Breast epithelium (tissue), 4 donors: ENCODE measurements around the gene STON2. TPM values are rescaled to one million over a fixed set of nuclear protein-coding genes. Genes with fewer than 3 reads are reported as not detected.
A peak's percentile ranks its signal among the peaks of the same experiment; 100 is the strongest.
"Not testable (repeated sequence)": the region's sequence is repeated elsewhere in the genome, so short reads cannot be mapped to it uniquely, and the experiment has no call there.

Experiments used
- DNase-seq, 2 donors: peaks; one replicate each; pipeline ENCODE4 v3.0.0-alpha.2; 2019; ENCODE audit warnings: low spot score in 2 of 2
- H3K27ac ChIP-seq, 2 donors: fragments of 200-600 bp; sonication (generic) in 1 of 2; one replicate each; pipeline ENCODE4 v1.5.1; 2016 to 2019; ENCODE audit warnings: mild to moderate bottlenecking in 1 of 2
- H3K27me3 ChIP-seq, 2 donors: fragments of 200-600 bp; sonication (generic) in 1 of 2; one replicate each; pipeline versions ENCODE4 v1.5.1 to v1.6.0; 2017 to 2019; ENCODE audit warnings: control low read depth in 1 of 2, mild to moderate bottlenecking in 1 of 2
- H3K36me3 ChIP-seq: fragments of 200-600 bp; one replicate; pipeline ENCODE4 v1.5.1; 2019
- H3K4me1 ChIP-seq, 2 donors: fragments of 200-600 bp; sonication (generic); one replicate each; pipeline ENCODE4 v1.5.1; 2016 to 2019; ENCODE audit warnings: control low read depth in 1 of 2
- H3K4me3 ChIP-seq, 3 donors: fragments of 200-600 bp; sonication (generic); 1 replicate in 2 of 3; 2 replicates in 1 of 3; pipeline ENCODE4 v1.5.1; 2016 to 2019; ENCODE audit warnings: mild to moderate bottlenecking in 3 of 3, moderate library complexity in 2 of 3
- H3K9me3 ChIP-seq, 2 donors: fragments of 200-600 bp; sonication (generic) in 1 of 2; one replicate each; pipeline ENCODE4 v1.5.1; 2016 to 2019; ENCODE audit warnings: control low read depth in 1 of 2
- POLR2A ChIP-seq: fragments of 450-650 bp; IDR thresholded peaks from one replicate; pipeline ENCODE4 v1.6.1; 2016; ENCODE audit warnings: antibody characterized with exemption, mild to moderate bottlenecking, moderate library complexity
- POLR2AphosphoS5 ChIP-seq, 3 donors: sonication (generic); formaldehyde crosslinking; IDR thresholded peaks; one replicate each; pipeline ENCODE4 v1.6.1; 2017; ENCODE audit warnings: antibody characterized with exemption in 3 of 3
- intact Hi-C: fragments of 100-400 bp; cut with DNase I; formaldehyde crosslinking; loops from one replicate; pipeline ENCODE4 v1.15.1; 2023; ENCODE audit warnings: low total_unique reads
- total RNA-seq, 3 donors: library from RNA; depleted of rRNA; stranded (reverse); fragments of >200 nt; gene quantifications; one replicate each; pipeline ENCODE4 v1.1.0, GENCODE V29; 2016
- TF ChIP-seq, protein P1 (sequence below), 3 donors: fragments of 450-650 bp; IDR thresholded peaks; one replicate each; pipeline ENCODE4 v1.5.1; 2016 to 2017; ENCODE audit warnings: antibody characterized with exemption in 3 of 3, mild to moderate bottlenecking in 3 of 3, moderate library complexity in 3 of 3

Gene STON2
- total RNA-seq, 3 donors from 2014 or later, result 24.6 to 30.2 (median 27.5) TPM

DNA sequence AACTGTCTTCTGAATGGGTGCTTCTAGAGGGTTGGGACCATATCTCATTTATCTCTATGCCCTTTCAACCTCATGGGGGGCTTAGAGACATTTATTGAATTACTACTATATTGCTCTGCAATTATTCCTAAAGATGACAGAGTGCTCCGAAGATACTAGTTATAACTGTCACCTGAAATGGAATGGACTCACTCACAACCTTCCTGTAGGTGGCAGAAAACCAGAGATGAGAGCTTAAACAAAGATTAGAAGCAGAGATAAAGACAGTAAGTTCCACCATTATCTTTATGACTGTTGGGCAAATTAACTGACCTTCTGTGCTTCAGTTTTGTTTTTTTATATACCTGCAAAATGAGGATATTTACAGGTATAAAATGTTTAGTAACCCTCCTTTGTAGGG, 147.8 kb downstream of the STON2 start:
- H3K4me3 ChIP-seq, result no peak overlapping the region
- intact Hi-C loops, result no loop called here
- TF ChIP-seq, protein P1, sequence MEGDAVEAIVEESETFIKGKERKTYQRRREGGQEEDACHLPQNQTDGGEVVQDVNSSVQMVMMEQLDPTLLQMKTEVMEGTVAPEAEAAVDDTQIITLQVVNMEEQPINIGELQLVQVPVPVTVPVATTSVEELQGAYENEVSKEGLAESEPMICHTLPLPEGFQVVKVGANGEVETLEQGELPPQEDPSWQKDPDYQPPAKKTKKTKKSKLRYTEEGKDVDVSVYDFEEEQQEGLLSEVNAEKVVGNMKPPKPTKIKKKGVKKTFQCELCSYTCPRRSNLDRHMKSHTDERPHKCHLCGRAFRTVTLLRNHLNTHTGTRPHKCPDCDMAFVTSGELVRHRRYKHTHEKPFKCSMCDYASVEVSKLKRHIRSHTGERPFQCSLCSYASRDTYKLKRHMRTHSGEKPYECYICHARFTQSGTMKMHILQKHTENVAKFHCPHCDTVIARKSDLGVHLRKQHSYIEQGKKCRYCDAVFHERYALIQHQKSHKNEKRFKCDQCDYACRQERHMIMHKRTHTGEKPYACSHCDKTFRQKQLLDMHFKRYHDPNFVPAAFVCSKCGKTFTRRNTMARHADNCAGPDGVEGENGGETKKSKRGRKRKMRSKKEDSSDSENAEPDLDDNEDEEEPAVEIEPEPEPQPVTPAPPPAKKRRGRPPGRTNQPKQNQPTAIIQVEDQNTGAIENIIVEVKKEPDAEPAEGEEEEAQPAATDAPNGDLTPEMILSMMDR (IDR thresholded peaks at IDR 0.05), result no peak
- TF ChIP-seq POLR2A (no peak), POLR2AphosphoS5 (IDR thresholded peaks at IDR 0.05) (no peak)
- DNase-seq, result no peak
- no peaks in the 10 kb centered on the region for H3K4me1 ChIP-seq
- no peak overlapping the region for H3K27ac ChIP-seq
- H3K36me3 ChIP-seq, result no peaks in the 10 kb centered on the region
- H3K9me3 ChIP-seq, result no peaks in the 10 kb centered on the region
- H3K27me3 ChIP-seq, result no peaks in the 10 kb centered on the region

DNA sequence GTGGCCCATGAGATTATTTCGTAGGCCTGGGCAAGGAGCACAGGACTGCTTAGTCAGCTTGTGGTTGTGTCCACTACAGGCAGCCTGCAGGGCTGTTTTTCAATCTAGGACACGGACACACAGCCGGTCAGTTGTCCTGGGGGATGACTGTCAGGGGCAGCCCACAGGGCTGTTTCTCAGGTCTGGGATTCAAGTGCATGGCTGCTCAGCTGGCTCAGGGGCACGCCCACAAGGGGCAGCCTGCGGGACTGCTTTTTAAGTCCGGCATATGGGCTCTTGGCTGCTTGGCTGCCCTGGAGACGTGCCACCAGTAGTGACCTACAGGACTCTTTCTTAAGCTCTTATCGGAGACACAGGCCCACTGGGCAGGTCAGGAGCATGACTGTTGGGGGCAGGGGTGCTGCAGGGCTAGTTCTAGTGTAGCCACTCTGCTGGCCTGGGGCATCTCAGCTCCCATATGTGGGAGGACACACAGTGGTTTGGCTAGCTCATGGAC, 152.8 kb downstream of the STON2 start:
- TF ChIP-seq POLR2AphosphoS5 (IDR thresholded peaks at IDR 0.05) (no peak), POLR2A (no peak)
- Histone ChIP-seq H3K9me3 (no peaks in the 10 kb centered on the region), H3K27me3 (no peaks in the 10 kb centered on the region), H3K36me3 (no peaks in the 10 kb centered on the region), H3K4me3 (no peak overlapping the region), H3K4me1 (no peaks in the 10 kb centered on the region), H3K27ac (no peak overlapping the region)
- no peak for DNase-seq
- intact Hi-C loops, result no loop called here

DNA sequence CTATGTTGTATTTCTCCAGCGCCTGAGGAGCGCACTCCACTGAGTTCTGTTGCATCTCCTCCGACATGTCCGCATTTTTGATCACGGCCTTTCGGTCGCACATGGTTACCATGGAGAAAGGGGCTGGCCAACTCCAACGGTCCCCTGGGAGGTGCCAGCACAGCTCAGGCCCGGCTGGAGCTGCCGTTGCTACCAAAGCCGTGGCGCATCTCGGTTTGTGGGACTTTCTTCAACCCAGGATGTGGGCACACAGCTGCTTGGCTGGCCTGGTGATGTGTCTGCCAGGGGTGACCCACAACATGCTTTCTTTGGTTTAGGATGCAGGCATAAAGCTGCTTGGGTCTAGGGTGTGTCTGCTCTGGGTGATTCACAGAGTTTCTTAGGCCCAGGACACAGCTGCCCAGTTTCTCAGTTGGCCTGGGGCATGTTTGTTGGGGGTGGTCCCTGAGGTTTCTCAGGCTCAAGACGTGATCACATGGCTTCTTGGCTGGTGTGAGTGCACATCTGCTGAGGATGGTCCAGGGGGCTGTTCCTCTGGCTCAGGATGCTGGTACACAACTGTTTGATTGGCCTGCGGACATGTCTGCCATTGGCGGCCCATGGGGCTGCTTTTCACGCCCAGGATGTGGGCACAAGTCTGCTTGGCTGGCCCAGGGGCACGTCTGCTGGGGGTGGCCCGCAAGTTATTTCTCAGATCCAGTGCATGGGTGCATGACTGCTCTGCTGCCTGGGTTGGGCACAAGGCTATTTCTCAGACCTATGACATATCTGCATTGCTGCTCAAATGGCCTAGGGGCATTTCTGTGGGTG, 153.5 kb downstream of the STON2 start:
- no peak for DNase-seq
- Histone ChIP-seq H3K27me3 (no peaks in the 10 kb centered on the region), H3K27ac (peak overlapping the region in 1 of 2 donors; percentile 7), H3K36me3 (no peaks in the 10 kb centered on the region), H3K4me1 (no peaks in the 10 kb centered on the region), H3K4me3 (no peak overlapping the region), H3K9me3 (peaks cover 3 to 6% of the 10 kb centered on the region in 2 donors)
- TF ChIP-seq, protein P1 (IDR thresholded peaks at IDR 0.05), result no peak
- no peak for TF ChIP-seq POLR2AphosphoS5 (IDR thresholded peaks at IDR 0.05)
- no peak for TF ChIP-seq POLR2A
- intact Hi-C loops, result no loop called here

DNA sequence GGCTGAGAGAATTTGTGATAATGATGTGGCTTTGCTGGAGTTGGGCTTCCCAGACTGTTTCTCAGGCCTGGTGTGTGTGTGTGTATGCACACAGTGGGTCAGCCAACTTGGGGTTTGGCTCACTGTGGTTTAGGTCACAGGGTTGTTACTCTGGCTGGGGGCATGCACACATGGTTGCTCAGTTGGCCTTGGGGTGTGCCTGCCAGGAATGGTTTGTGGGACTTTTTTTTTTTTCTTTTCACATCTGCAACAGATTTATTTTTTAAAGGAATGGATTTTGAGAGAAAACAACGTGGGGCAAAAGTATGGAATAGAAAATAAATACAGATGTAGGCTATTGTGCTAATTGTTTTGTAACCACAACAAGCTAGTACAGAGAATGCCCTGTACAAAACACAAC, 154.4 kb downstream of the STON2 start:
- TF ChIP-seq POLR2A (no peak), POLR2AphosphoS5 (IDR thresholded peaks at IDR 0.05) (no peak)
- TF ChIP-seq, protein P1 (IDR thresholded peaks at IDR 0.05), result no peak
- no peak for DNase-seq
- H3K9me3 ChIP-seq, result peaks cover 3 to 6% of the 10 kb centered on the region in 2 donors
- H3K4me1 ChIP-seq, result no peaks in the 10 kb centered on the region
- intact Hi-C loops, result no loop called here
- no peaks in the 10 kb centered on the region for H3K27me3 ChIP-seq
- H3K27ac ChIP-seq, result no peak overlapping the region
- no peaks in the 10 kb centered on the region for H3K36me3 ChIP-seq
- no peak overlapping the region for H3K4me3 ChIP-seq

GRCh38 chr14:81244431-81244830, 155.7 kb downstream of the STON2 start:
- H3K27ac ChIP-seq, H3K36me3 ChIP-seq, intact Hi-C loops, DNase-seq, H3K27me3 ChIP-seq, H3K4me3 ChIP-seq, H3K4me1 ChIP-seq, H3K9me3 ChIP-seq: not testable (repeated sequence)

DNA sequence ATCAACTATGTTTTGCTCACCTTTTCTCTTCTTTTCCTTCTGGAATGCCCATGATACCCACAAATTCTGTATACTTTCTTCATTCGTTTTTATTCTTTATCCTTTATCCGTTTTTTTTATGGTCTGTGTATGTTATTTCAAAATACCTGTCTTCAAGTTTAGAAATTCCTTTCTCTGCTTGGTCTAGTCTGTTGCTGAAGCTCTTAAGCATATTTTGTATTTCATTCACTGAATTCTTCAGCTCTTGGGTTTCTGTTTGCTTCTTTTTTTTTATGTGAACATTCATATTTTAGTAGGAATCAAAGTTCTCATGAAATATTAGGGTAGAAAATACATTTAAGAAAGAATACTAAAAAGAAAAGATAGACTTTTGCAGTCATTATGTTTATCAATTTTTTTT, 156.6 kb downstream of the STON2 start:
- Histone ChIP-seq H3K4me3 (no peak overlapping the region), H3K27me3 (no peaks in the 10 kb centered on the region), H3K27ac (no peak overlapping the region), H3K4me1 (no peaks in the 10 kb centered on the region), H3K36me3 (no peaks in the 10 kb centered on the region), H3K9me3 (peaks cover 3 to 6% of the 10 kb centered on the region in 2 donors)
- TF ChIP-seq POLR2A, result no peak
- TF ChIP-seq, protein P1 (IDR thresholded peaks at IDR 0.05), result no peak
- TF ChIP-seq POLR2AphosphoS5 (IDR thresholded peaks at IDR 0.05), result no peak
- intact Hi-C loops, result no loop called here
- DNase-seq, result no peak

GRCh38 chr14:81236849-81237248, 163.3 kb downstream of the STON2 start:
- H3K9me3 ChIP-seq, DNase-seq, H3K4me3 ChIP-seq, H3K27ac ChIP-seq, H3K36me3 ChIP-seq, H3K27me3 ChIP-seq, H3K4me1 ChIP-seq, intact Hi-C loops: not testable (repeated sequence)
